Measurements from ENCODE around the gene KIFC3. TPM values are rescaled to one million over a fixed set of nuclear protein-coding genes. Genes with fewer than 3 reads are reported as not detected.

KIFC3 gene
- total and polyA plus RNA-seq, 2 donors (not counting 1 experiment from before 2014, with no cell fraction given), result 0.07 to 0.67 TPM

DNA sequence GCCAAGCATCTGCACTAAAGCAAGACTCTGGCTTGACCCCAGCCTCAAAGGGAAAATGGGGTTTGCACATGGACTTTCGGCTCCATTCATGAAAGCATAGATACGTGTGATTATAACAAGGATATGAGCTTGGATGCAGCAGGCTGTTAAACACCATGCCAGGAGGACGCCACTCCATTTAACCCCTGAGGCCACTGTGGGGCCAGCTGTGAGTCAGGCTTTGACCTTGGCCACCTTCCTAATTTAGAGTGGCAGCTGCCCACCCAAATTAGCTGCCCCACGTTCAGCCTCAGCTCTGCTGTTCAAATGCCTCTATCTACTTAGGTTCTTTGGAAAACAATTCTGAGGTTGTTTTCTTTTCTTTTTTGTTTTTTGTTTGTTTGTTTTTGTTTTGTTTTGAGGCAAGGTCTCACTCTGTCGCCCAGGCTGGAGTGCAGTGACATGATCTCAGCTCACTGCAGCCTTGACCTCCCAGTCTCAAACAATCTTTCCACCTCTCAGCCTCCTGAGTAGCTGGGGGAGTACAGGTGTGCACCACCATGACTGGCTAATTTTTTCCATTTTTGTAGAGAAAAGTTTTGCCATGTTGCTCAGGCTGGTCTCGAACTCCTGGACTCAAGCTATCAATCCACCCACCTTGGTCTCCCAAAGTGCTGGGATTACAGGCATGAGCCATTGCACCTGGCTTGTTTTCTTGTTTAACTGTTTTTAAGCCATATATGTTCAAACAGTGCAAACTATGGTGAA is 23.2 kb upstream of the KIFC3 start:
- Histone ChIP-seq H3K4me3 (ENCODE audit: control extremely low read depth in 1 of 5, extremely low read depth in 1 of 5, insufficient read depth in 1 of 5, low read depth in 2 of 5, low read length in 4 of 5) (no peak overlapping the region), H3K9me3 (ENCODE audit: control extremely low read depth in 1 of 3, control insufficient read depth in 2 of 3, insufficient read depth in 1 of 3, low read length in 2 of 3) (peaks cover 0 to 3% (median 0%) of the 10 kb centered on the region in 3 donors), H3K27ac (ENCODE audit: low read length in 2 of 2) (no peak overlapping the region), H3K79me2 (ENCODE audit: control insufficient read depth, insufficient read depth, low read length) (no peaks in the 10 kb centered on the region), H2AFZ (ENCODE audit: insufficient read depth, low read depth, low read length, poor library complexity, severe bottlenecking) (no peak overlapping the region), H3K36me3 (replicated peaks in 1 of 2; ENCODE audit: control extremely low read depth in 1 of 2, control insufficient read depth in 1 of 2, extremely low read depth in 1 of 2, insufficient read depth in 2 of 2, low read length in 1 of 2) (no peaks in the 10 kb centered on the region), H3K27me3 (replicated peaks in 1 of 4; ENCODE audit: control extremely low read depth in 1 of 4, control insufficient read depth in 3 of 4, insufficient read depth in 4 of 4, low read length in 3 of 4) (no peaks in the 10 kb centered on the region), H4K20me1 (ENCODE audit: control insufficient read depth, insufficient read depth, low read length, poor library complexity, severe bottlenecking) (no peaks in the 10 kb centered on the region), H3K4me2 (replicated peaks; ENCODE audit: low read depth, low read length, poor library complexity, severe bottlenecking) (no peak overlapping the region), H3K9ac (ENCODE audit: low read length) (no peak overlapping the region), H3K4me1 (ENCODE audit: control insufficient read depth in 2 of 2, insufficient read depth in 2 of 2, low read length in 2 of 2) (no peaks in the 10 kb centered on the region)
- TF ChIP-seq CTCF (IDR thresholded peaks at IDR 0.05) (no peak), EZH2 (IDR thresholded peaks at IDR 0.05; ENCODE audit: borderline replicate concordance, insufficient read depth, low read depth, low read length, poor library complexity, severe bottlenecking) (no peak)
- H3K27me3 Mint-ChIP-seq, result peaks cover 6% of the 10 kb centered on the region
- ATAC-seq (ENCODE audit: low read depth) (no peak), DNase-seq (no peak)
- H3K4me1 Mint-ChIP-seq, result no peaks in the 10 kb centered on the region
- no peak overlapping the region for H3K27ac Mint-ChIP-seq
- H3K9me3 Mint-ChIP-seq (ENCODE audit: insufficient read depth), result no peaks in the 10 kb centered on the region
- CTCF ChIA-PET, result no interaction called here
- no peak overlapping the region for H3K4me3 Mint-ChIP-seq
- WGBS (ENCODE audit: insufficient coverage), result 93% methylated on average over 3 of the region's 6 CpGs
- POLR2A ChIA-PET, result no interaction called here
- intact Hi-C loops (cut with micrococcal nuclease), result no loop called here

DNA sequence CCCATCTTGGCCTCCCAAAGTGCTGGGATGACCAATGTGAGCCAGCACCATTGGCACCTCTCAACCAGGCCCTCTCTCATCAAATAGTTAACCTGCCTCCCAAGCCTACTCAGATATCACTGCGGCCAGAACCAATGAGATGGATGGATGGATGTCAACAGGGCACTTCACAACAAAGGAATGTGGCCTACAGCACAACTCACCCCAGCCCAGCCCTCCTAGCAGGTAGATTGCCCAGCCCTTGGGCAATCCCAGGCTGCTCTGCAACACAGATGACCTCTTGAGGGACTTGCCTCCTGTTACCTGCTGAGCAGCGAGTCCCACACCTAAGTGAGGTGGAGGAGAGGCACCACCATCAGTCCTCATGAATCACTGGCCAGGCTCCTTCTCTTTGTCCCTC is 22.6 kb upstream of the KIFC3 start:
- no peak for TF ChIP-seq CTCF (IDR thresholded peaks at IDR 0.05)
- no peak for TF ChIP-seq EZH2 (IDR thresholded peaks at IDR 0.05; ENCODE audit: borderline replicate concordance, insufficient read depth, low read depth, low read length, poor library complexity, severe bottlenecking)
- WGBS (ENCODE audit: insufficient coverage), result 96% methylated on average over 2 of the region's 2 CpGs
- no peak for DNase-seq
- H3K4me3 Mint-ChIP-seq, result no peak overlapping the region
- no peaks in the 10 kb centered on the region for H3K4me1 Mint-ChIP-seq
- peaks cover 8% of the 10 kb centered on the region for H3K27me3 Mint-ChIP-seq
- Histone ChIP-seq H3K4me1 (ENCODE audit: control insufficient read depth in 2 of 2, insufficient read depth in 2 of 2, low read length in 2 of 2) (no peaks in the 10 kb centered on the region), H2AFZ (ENCODE audit: insufficient read depth, low read depth, low read length, poor library complexity, severe bottlenecking) (no peak overlapping the region), H4K20me1 (ENCODE audit: control insufficient read depth, insufficient read depth, low read length, poor library complexity, severe bottlenecking) (no peaks in the 10 kb centered on the region), H3K4me3 (ENCODE audit: control extremely low read depth in 1 of 5, extremely low read depth in 1 of 5, insufficient read depth in 1 of 5, low read depth in 2 of 5, low read length in 4 of 5) (no peak overlapping the region), H3K79me2 (ENCODE audit: control insufficient read depth, insufficient read depth, low read length) (no peaks in the 10 kb centered on the region), H3K36me3 (replicated peaks in 1 of 2; ENCODE audit: control extremely low read depth in 1 of 2, control insufficient read depth in 1 of 2, extremely low read depth in 1 of 2, insufficient read depth in 2 of 2, low read length in 1 of 2) (no peaks in the 10 kb centered on the region), H3K9me3 (ENCODE audit: control extremely low read depth in 1 of 3, control insufficient read depth in 2 of 3, insufficient read depth in 1 of 3, low read length in 2 of 3) (peaks cover 0 to 2% (median 0%) of the 10 kb centered on the region in 3 donors), H3K9ac (ENCODE audit: low read length) (no peak overlapping the region), H3K4me2 (replicated peaks; ENCODE audit: low read depth, low read length, poor library complexity, severe bottlenecking) (no peak overlapping the region), H3K27me3 (replicated peaks in 1 of 4; ENCODE audit: control extremely low read depth in 1 of 4, control insufficient read depth in 3 of 4, insufficient read depth in 4 of 4, low read length in 3 of 4) (no peaks in the 10 kb centered on the region), H3K27ac (ENCODE audit: low read length in 2 of 2) (no peak overlapping the region)
- no peak overlapping the region for H3K27ac Mint-ChIP-seq
- ChIA-PET POLR2A (no interaction called here), CTCF (no interaction called here)
- no peak for ATAC-seq (ENCODE audit: low read depth)
- intact Hi-C loops (cut with micrococcal nuclease), result no loop called here
- no peaks in the 10 kb centered on the region for H3K9me3 Mint-ChIP-seq (ENCODE audit: insufficient read depth)
